ENCODE data around the gene IRF8. TPM values are rescaled to one million over a fixed set of nuclear protein-coding genes. Genes with fewer than 3 reads are reported as not detected.

The IRF8 gene
- total RNA-seq, 1 experiment from 2014 or later = 29.5 TPM

- no peaks in the 10 kb centered on the region for H3K27me3 Mint-ChIP-seq (ENCODE audit: insufficient read depth, unreplicated experiment)
- Histone ChIP-seq H3K9me3 (no peaks in the 10 kb centered on the region), H3K4me3 (ENCODE audit: low read depth, low read length) (no peak overlapping the region), H3K4me1 (peaks cover 20% of the 10 kb centered on the region), H3K27me3 (replicated peaks; ENCODE audit: control insufficient read depth, insufficient read depth, low read length) (no peaks in the 10 kb centered on the region), H3K36me3 (ENCODE audit: control insufficient read depth, insufficient read depth, low read length) (peaks cover 4% of the 10 kb centered on the region)
- no peak for TF ChIP-seq CTCF (IDR thresholded peaks at IDR 0.05; ENCODE audit: insufficient read depth in 1 of 2, low read depth in 1 of 2, low read length in 1 of 2, severe bottlenecking in 1 of 2, unreplicated experiment in 1 of 2)
- no peak overlapping the region for H3K4me3 Mint-ChIP-seq (ENCODE audit: unreplicated experiment)
- H3K36me3 Mint-ChIP-seq (ENCODE audit: insufficient read depth, unreplicated experiment) = peaks cover 21% of the 10 kb centered on the region
- peaks cover 7% of the 10 kb centered on the region for H3K4me1 Mint-ChIP-seq (ENCODE audit: low read depth, unreplicated experiment)
- DNase-seq = no peak
- POLR2A ChIA-PET = no interaction called here
- BruUV-seq (replicated peaks) = no TSS peak
- H3K9me3 Mint-ChIP-seq (ENCODE audit: unreplicated experiment) = no peaks in the 10 kb centered on the region
- intact Hi-C loops (cut with micrococcal nuclease; ENCODE audit: unreplicated experiment) = no loop called here
- no peak overlapping the region for H3K27ac Mint-ChIP-seq (ENCODE audit: unreplicated experiment)
- CTCF ChIA-PET = interaction anchor here (2.1 kb wide), 1 partner anchor 94 kb away, joined by 9 read pairs; no protein-coding TSS in a partner anchor
Measured at GRCh38 chr16:85915125-85915845, 16.3 kb downstream of the IRF8 start.

GRCh38 chr16:85916141-85916890 is 17.4 kb downstream of the IRF8 start:
- Histone ChIP-seq H3K4me3 (ENCODE audit: low read depth, low read length) (no peak overlapping the region), H3K36me3 (ENCODE audit: control insufficient read depth, insufficient read depth, low read length) (peaks cover 3% of the 10 kb centered on the region), H3K4me1 (peaks cover 20% of the 10 kb centered on the region), H3K27me3 (replicated peaks; ENCODE audit: control insufficient read depth, insufficient read depth, low read length) (no peaks in the 10 kb centered on the region), H3K9me3 (no peaks in the 10 kb centered on the region)
- intact Hi-C loops (cut with micrococcal nuclease; ENCODE audit: unreplicated experiment) = no loop called here
- Mint-ChIP-seq H3K4me3 (ENCODE audit: unreplicated experiment) (peak overlapping the region; percentile 23), H3K27me3 (ENCODE audit: insufficient read depth, unreplicated experiment) (no peaks in the 10 kb centered on the region), H3K36me3 (ENCODE audit: insufficient read depth, unreplicated experiment) (peaks cover 21% of the 10 kb centered on the region), H3K27ac (ENCODE audit: unreplicated experiment) (peak overlapping the region; percentile 27), H3K9me3 (ENCODE audit: unreplicated experiment) (no peaks in the 10 kb centered on the region), H3K4me1 (ENCODE audit: low read depth, unreplicated experiment) (peaks cover 7% of the 10 kb centered on the region)
- DNase-seq = peak; percentile 39 to 88
- TF ChIP-seq CTCF (IDR thresholded peaks at IDR 0.05; ENCODE audit: insufficient read depth in 1 of 2, low read depth in 1 of 2, low read length in 1 of 2, severe bottlenecking in 1 of 2, unreplicated experiment in 1 of 2) = no peak
- CTCF ChIA-PET = interaction anchor here (0.7 to 2.1 kb wide), 3 partner anchors 17 to 188 kb away, joined by 3 to 9 read pairs (median 3); partner anchors contain the start of gene IRF8
- POLR2A ChIA-PET = interaction anchor here (0.5 kb wide), 1 partner anchor 119 kb away, joined by 6 read pairs; no protein-coding TSS in a partner anchor
- BruUV-seq (replicated peaks) = no TSS peak

- H3K4me3 Mint-ChIP-seq (ENCODE audit: unreplicated experiment) = peak overlapping the region; percentile 23
- H3K36me3 Mint-ChIP-seq (ENCODE audit: insufficient read depth, unreplicated experiment) = peaks cover 21% of the 10 kb centered on the region
- H3K27ac Mint-ChIP-seq (ENCODE audit: unreplicated experiment) = peak overlapping the region; percentile 27
- Histone ChIP-seq H3K9me3 (no peaks in the 10 kb centered on the region), H3K4me1 (peaks cover 20% of the 10 kb centered on the region), H3K36me3 (ENCODE audit: control insufficient read depth, insufficient read depth, low read length) (peaks cover 2% of the 10 kb centered on the region), H3K27me3 (replicated peaks; ENCODE audit: control insufficient read depth, insufficient read depth, low read length) (no peaks in the 10 kb centered on the region), H3K4me3 (ENCODE audit: low read depth, low read length) (no peak overlapping the region)
- ChIA-PET POLR2A (no interaction called here), CTCF (interaction anchor here (0.9 kb wide), 1 partner anchor 18 kb away, joined by 3 read pairs; the partner anchor contains the start of gene IRF8)
- TF ChIP-seq CTCF (IDR thresholded peaks at IDR 0.05; ENCODE audit: insufficient read depth in 1 of 2, low read depth in 1 of 2, low read length in 1 of 2, severe bottlenecking in 1 of 2, unreplicated experiment in 1 of 2) = peak; percentile 28 to 52
- intact Hi-C loops (cut with micrococcal nuclease; ENCODE audit: unreplicated experiment) = no loop called here
- no peak for DNase-seq
- peaks cover 7% of the 10 kb centered on the region for H3K4me1 Mint-ChIP-seq (ENCODE audit: low read depth, unreplicated experiment)
- H3K9me3 Mint-ChIP-seq (ENCODE audit: unreplicated experiment) = no peaks in the 10 kb centered on the region
- BruUV-seq (replicated peaks) = no TSS peak
- no peaks in the 10 kb centered on the region for H3K27me3 Mint-ChIP-seq (ENCODE audit: insufficient read depth, unreplicated experiment)
Measured at GRCh38 chr16:85917012-85917411, 18.1 kb downstream of the IRF8 start.

Data from Caco-2 (cell line).